Measurements from ENCODE around the gene CYP27C1. TPM values are rescaled to one million over a fixed set of nuclear protein-coding genes. Genes with fewer than 3 reads are reported as not detected.
"Not testable (repeated sequence)": the region's sequence is repeated elsewhere in the genome, so short reads cannot be mapped to it uniquely, and the experiment has no call there.

Gene CYP27C1
- total and polyA plus RNA-seq, 2 donors from 2014 or later: 0.35 TPM; not detected in 1

DNA sequence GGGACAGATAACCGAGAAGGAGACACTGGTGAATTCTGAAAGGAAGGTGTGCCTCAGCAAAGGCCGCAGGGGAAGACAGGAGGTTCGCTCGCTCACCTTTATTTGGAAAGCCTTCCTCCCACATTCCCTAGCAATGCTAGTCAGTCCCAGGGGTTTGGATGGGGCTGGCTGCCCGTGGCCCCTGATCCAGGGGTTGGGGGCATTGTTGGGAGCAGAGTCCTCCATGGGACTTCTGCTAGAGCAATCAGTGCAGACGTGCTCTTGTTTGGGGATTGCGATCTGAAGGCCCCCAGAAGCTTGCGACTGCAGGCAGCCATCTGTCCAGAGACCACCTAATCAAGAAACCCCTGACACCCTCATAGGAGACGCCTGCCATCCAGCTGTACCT lies 6.0 kb upstream of the CYP27C1 start:
- no peaks in the 10 kb centered on the region for H3K27me3 ChIP-seq (ENCODE audit: control insufficient read depth, insufficient read depth, low read length)
- DNase-seq: no peak
- H3K9ac ChIP-seq (ENCODE audit: low read length in 3 of 3): no peak overlapping the region
- no peaks in the 10 kb centered on the region for H3K4me1 ChIP-seq (ENCODE audit: control insufficient read depth in 2 of 3, insufficient read depth in 2 of 3, low read depth in 1 of 3, low read length in 3 of 3)
- no peak overlapping the region for H3K4me3 ChIP-seq (ENCODE audit: low read length in 3 of 3)
- peaks cover 0 to 4% (median 0%) of the 10 kb centered on the region in 3 donors for H3K9me3 ChIP-seq (ENCODE audit: control insufficient read depth in 2 of 3, insufficient read depth in 1 of 3, low read length in 3 of 3)
- no peak overlapping the region for H3K27ac ChIP-seq (ENCODE audit: low read depth in 2 of 2, low read length in 2 of 2)
- TF ChIP-seq, protein P1, sequence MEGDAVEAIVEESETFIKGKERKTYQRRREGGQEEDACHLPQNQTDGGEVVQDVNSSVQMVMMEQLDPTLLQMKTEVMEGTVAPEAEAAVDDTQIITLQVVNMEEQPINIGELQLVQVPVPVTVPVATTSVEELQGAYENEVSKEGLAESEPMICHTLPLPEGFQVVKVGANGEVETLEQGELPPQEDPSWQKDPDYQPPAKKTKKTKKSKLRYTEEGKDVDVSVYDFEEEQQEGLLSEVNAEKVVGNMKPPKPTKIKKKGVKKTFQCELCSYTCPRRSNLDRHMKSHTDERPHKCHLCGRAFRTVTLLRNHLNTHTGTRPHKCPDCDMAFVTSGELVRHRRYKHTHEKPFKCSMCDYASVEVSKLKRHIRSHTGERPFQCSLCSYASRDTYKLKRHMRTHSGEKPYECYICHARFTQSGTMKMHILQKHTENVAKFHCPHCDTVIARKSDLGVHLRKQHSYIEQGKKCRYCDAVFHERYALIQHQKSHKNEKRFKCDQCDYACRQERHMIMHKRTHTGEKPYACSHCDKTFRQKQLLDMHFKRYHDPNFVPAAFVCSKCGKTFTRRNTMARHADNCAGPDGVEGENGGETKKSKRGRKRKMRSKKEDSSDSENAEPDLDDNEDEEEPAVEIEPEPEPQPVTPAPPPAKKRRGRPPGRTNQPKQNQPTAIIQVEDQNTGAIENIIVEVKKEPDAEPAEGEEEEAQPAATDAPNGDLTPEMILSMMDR (IDR thresholded peaks at IDR 0.05; ENCODE audit: borderline replicate concordance, extremely low read depth, insufficient read depth): no peak
- FAIRE-seq: no peak
- no peaks in the 10 kb centered on the region for H3K36me3 ChIP-seq (ENCODE audit: control insufficient read depth in 2 of 3, insufficient read depth in 3 of 3, low read length in 3 of 3)
- intact Hi-C loops (cut with DNase I): no loop called here

GRCh38 chr2:127225186-127225960 lies 5.3 kb upstream of the CYP27C1 start:
- H3K4me1 ChIP-seq (ENCODE audit: control insufficient read depth in 2 of 3, insufficient read depth in 2 of 3, low read depth in 1 of 3, low read length in 3 of 3): peaks cover 0 to 3% (median 0%) of the 10 kb centered on the region in 3 donors
- no peak overlapping the region for H3K27ac ChIP-seq (ENCODE audit: low read depth in 2 of 2, low read length in 2 of 2)
- TF ChIP-seq, protein P1 (IDR thresholded peaks at IDR 0.05; ENCODE audit: borderline replicate concordance, extremely low read depth, insufficient read depth): no peak
- intact Hi-C loops (cut with DNase I): no loop called here
- no peaks in the 10 kb centered on the region for H3K36me3 ChIP-seq (ENCODE audit: control insufficient read depth in 2 of 3, insufficient read depth in 3 of 3, low read length in 3 of 3)
- peaks cover 0 to 4% (median 0%) of the 10 kb centered on the region in 3 donors for H3K9me3 ChIP-seq (ENCODE audit: control insufficient read depth in 2 of 3, insufficient read depth in 1 of 3, low read length in 3 of 3)
- FAIRE-seq (no peak), DNase-seq (no peak)
- no peak overlapping the region for H3K9ac ChIP-seq (ENCODE audit: low read length in 3 of 3)
- H3K27me3 ChIP-seq (ENCODE audit: control insufficient read depth, insufficient read depth, low read length): no peaks in the 10 kb centered on the region
- no peak overlapping the region for H3K4me3 ChIP-seq (ENCODE audit: low read length in 3 of 3)

DNA sequence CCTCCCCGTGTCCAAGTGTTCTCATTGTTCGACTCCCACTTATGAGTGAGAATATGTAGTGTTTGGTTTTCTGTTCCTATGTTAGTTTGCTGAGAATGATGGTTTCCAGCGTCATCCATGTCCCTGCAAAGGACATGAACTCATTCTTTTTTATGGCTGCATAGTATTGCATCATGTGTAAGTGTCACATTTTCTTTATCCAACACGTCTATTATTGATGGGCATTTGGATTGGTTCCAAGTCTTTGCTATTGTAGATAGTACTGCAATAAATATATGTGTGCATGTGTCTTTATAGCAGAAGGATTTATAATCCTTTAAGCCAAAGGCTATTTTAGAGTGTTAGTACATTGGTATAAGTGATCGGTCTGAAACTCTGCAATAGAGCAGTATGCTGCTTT lies 4.0 kb upstream of the CYP27C1 start:
- FAIRE-seq; H3K4me1 ChIP-seq (ENCODE audit: control insufficient read depth in 2 of 3, insufficient read depth in 2 of 3, low read depth in 1 of 3, low read length in 3 of 3); H3K9ac ChIP-seq (ENCODE audit: low read length in 3 of 3); H3K27ac ChIP-seq (ENCODE audit: low read depth in 2 of 2, low read length in 2 of 2); H3K4me3 ChIP-seq (ENCODE audit: low read length in 3 of 3); H3K9me3 ChIP-seq (ENCODE audit: control insufficient read depth in 2 of 3, insufficient read depth in 1 of 3, low read length in 3 of 3); intact Hi-C loops (cut with DNase I); DNase-seq; H3K27me3 ChIP-seq (ENCODE audit: control insufficient read depth, insufficient read depth, low read length); H3K36me3 ChIP-seq (ENCODE audit: control insufficient read depth in 2 of 3, insufficient read depth in 3 of 3, low read length in 3 of 3): not testable (repeated sequence)

DNA sequence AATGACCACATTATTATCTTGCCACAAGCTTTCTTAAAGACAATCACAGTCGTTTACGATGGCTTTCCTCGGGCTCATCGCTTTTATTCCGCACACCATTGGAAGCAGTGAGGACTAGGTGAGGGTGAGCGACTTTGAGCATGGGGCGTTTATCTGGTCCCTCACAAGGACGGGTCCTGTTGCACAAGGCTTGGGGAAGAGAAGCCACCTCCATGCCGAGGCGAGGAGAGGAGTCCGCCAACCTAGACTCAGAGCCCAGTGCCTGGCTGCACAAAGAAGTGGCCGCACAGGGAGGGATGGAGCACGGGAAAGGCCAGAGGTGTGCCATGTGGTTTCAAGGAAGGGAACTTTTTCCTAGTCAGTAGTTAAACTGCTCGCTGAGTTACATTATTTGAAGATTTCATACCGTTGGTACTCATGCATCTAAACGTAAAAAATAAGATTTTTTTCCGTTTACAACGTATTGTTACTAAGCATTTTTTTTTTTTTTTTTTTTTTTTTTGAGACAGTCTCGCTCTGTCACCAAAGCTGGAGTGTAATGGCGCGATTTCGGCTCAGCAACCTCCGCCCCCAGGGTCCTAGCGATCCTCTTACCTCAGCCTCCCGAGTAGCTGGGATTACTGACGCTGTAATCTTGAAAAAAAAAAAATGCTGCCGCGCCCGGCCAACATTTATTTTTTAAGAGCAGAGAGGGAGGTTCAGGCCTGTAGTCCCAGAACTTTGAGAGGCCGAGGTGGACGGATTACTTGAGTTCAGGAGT lies 849 bp upstream of the CYP27C1 start:
- TF ChIP-seq, protein P1 (IDR thresholded peaks at IDR 0.05; ENCODE audit: borderline replicate concordance, extremely low read depth, insufficient read depth): no peak
- Histone ChIP-seq H3K4me1 (ENCODE audit: control insufficient read depth in 2 of 3, insufficient read depth in 2 of 3, low read depth in 1 of 3, low read length in 3 of 3) (peaks cover 0 to 7% (median 0%) of the 10 kb centered on the region in 3 donors), H3K4me3 (ENCODE audit: low read length in 3 of 3) (peak overlapping the region; percentile 21 to 54 (median 37)), H3K36me3 (ENCODE audit: control insufficient read depth in 2 of 3, insufficient read depth in 3 of 3, low read length in 3 of 3) (no peaks in the 10 kb centered on the region), H3K27ac (ENCODE audit: low read depth in 2 of 2, low read length in 2 of 2) (no peak overlapping the region), H3K9ac (ENCODE audit: low read length in 3 of 3) (peak overlapping the region in 1 of 3 donors; percentile 53), H3K27me3 (ENCODE audit: control insufficient read depth, insufficient read depth, low read length) (no peaks in the 10 kb centered on the region), H3K9me3 (ENCODE audit: control insufficient read depth in 2 of 3, insufficient read depth in 1 of 3, low read length in 3 of 3) (no peaks in the 10 kb centered on the region)
- FAIRE-seq (no peak), DNase-seq (peak in 4 of 5 donors; percentile 65 to 77 (median 72))
- intact Hi-C loops (cut with DNase I): no loop called here

Data from kidney (tissue), 14 donors.